Smooth muscle cell (in vitro differentiated cells): Measurements from ENCODE around the gene RBM14. TPM values are rescaled to one million over a fixed set of nuclear protein-coding genes. Genes with fewer than 3 reads are reported as not detected.

ENCODE experiments used
- DNase-seq: peaks from one replicate; lab custom pipeline; 2025; ENCODE audit not compliant: unreplicated experiment; lab: John Stamatoyannopoulos, UW
- H2AFZ ChIP-seq: fragments of 200-600 bp; sonication (generic); 2 replicates; pipeline ENCODE4 v1.6.0; 2016; ENCODE audit warnings: antibody characterized with exemption, low read depth, mild to moderate bottlenecking
- H3F3A ChIP-seq: fragments of 200-600 bp; sonication (generic); 2 replicates; pipeline ENCODE4 v1.6.0; 2017; ENCODE audit warnings: antibody characterized with exemption, low read depth
- H3K27ac ChIP-seq: fragments of 200-600 bp; sonication (generic); 2 replicates; pipeline ENCODE4 v1.5.1; 2016; ENCODE audit warnings: low read depth, mild to moderate bottlenecking
- H3K27me3 ChIP-seq: fragments of 200-600 bp; sonication (generic); 2 replicates; pipeline ENCODE4 v1.6.1; 2016; ENCODE audit warnings: low read depth, mild to moderate bottlenecking
- H3K36me3 ChIP-seq: fragments of 200-600 bp; sonication (generic); 2 replicates; pipeline ENCODE4 v1.5.1; 2016; ENCODE audit warnings: low read depth
- H3K4me1 ChIP-seq: fragments of 200-600 bp; sonication (generic); 2 replicates; pipeline ENCODE4 v1.5.1; 2016; ENCODE audit warnings: low read depth
- H3K4me2 ChIP-seq: fragments of 200-600 bp; sonication (generic); 2 replicates; pipeline ENCODE4 v1.6.0; 2016; ENCODE audit warnings: mild to moderate bottlenecking
- H3K4me3 ChIP-seq: fragments of 200-600 bp; sonication (generic); 2 replicates; pipeline ENCODE4 v1.5.1; 2016; ENCODE audit warnings: mild to moderate bottlenecking
- H3K79me2 ChIP-seq: fragments of 200-600 bp; sonication (generic); 2 replicates; pipeline ENCODE4 v1.6.0; 2016; ENCODE audit warnings: low read depth, mild to moderate bottlenecking
- H3K9ac ChIP-seq: fragments of 200-600 bp; sonication (generic); 2 replicates; pipeline ENCODE4 v1.6.0; 2016; ENCODE audit warnings: low read depth
- H3K9me3 ChIP-seq: fragments of 200-600 bp; sonication (generic); replicated peaks from 2 replicates; pipeline ENCODE4 v1.5.1; 2016; ENCODE audit warnings: low read depth
- H4K20me1 ChIP-seq: fragments of 200-600 bp; sonication (generic); 2 replicates; pipeline ENCODE4 v1.6.0; 2016; ENCODE audit warnings: low read depth
- CTCF ChIP-seq: fragments of 200-600 bp; sonication (generic); IDR thresholded peaks from 2 replicates; pipeline ENCODE4 v1.5.1; 2017; ENCODE audit warnings: borderline replicate concordance, mild to moderate bottlenecking, antibody characterized with exemption; ENCODE audit not compliant: insufficient read depth, poor library complexity, severe bottlenecking
- WGBS: methylation state at CpG from one replicate; pipeline ENCODE4 v1.1.7; 2016; ENCODE audit warnings: low lambda C conversion rate; 5-methylcytosine and 5-hydroxymethylcytosine counted together
- polyA plus RNA-seq: library from polyadenylated mRNA; unstranded; fragments of >200 nt; fragmentation: Nextera tagmentation; extraction: Ambion mirVana; gene quantifications from 2 replicates; pipeline ENCODE4 v1.2.1, GENCODE V29; 2016
- total RNA-seq: library from RNA; depleted of rRNA; stranded (reverse); fragments of >200 nt; gene quantifications from 2 replicates; pipeline ENCODE4 v1.2.3, GENCODE V29; 2014

Gene RBM14
- total and polyA plus RNA-seq, 2 experiments from 2014 or later, result 34.4 to 41.1 TPM

GRCh38 chr11:66595245-66595904 lies 21.1 kb upstream of the RBM14 start:
- no peaks in the 10 kb centered on the region for H3K27me3 ChIP-seq
- H3K9ac ChIP-seq, result peak overlapping the region; percentile 20
- DNase-seq, result no peak
- H3K9me3 ChIP-seq, result no peaks in the 10 kb centered on the region
- peaks cover 11% of the 10 kb centered on the region for H3K4me1 ChIP-seq
- peak overlapping the region; percentile 81 for H3K27ac ChIP-seq
- peaks cover 33% of the 10 kb centered on the region for H3K79me2 ChIP-seq
- peaks cover 4% of the 10 kb centered on the region for H4K20me1 ChIP-seq
- H2AFZ ChIP-seq, result no peak overlapping the region
- no peaks in the 10 kb centered on the region for H3K36me3 ChIP-seq
- peaks cover 4% of the 10 kb centered on the region for H3F3A ChIP-seq
- H3K4me2 ChIP-seq, result peak overlapping the region; percentile 94
- no peak for TF ChIP-seq CTCF
- WGBS, result 28% methylated on average over 5 of the region's 5 CpGs
- H3K4me3 ChIP-seq, result peak overlapping the region; percentile 15

- TF ChIP-seq CTCF, result no peak
- Histone ChIP-seq H3K4me1 (peaks cover 6% of the 10 kb centered on the region), H3K36me3 (no peaks in the 10 kb centered on the region)
These were observed 17.4 kb upstream of the RBM14 start for GRCh38 chr11:66598993-66599392.

GRCh38 chr11:66600219-66600618 lies 16.2 kb upstream of the RBM14 start:
- Histone ChIP-seq H2AFZ (no peak overlapping the region), H3K27me3 (no peaks in the 10 kb centered on the region), H3K36me3 (no peaks in the 10 kb centered on the region), H3K9me3 (no peaks in the 10 kb centered on the region), H3F3A (no peaks in the 10 kb centered on the region), H3K79me2 (peaks cover 18% of the 10 kb centered on the region), H3K27ac (no peak overlapping the region), H3K4me1 (no peaks in the 10 kb centered on the region), H3K9ac (no peak overlapping the region), H4K20me1 (peaks cover 9% of the 10 kb centered on the region), H3K4me2 (no peak overlapping the region), H3K4me3 (no peak overlapping the region)
- no peak for TF ChIP-seq CTCF
- no peak for DNase-seq
- WGBS, result 98% methylated on average over 2 of the region's 2 CpGs

More at GRCh38 chr11:66598993-66599392, 17.4 kb upstream of the RBM14 start:
- no peaks in the 10 kb centered on the region for H3K27me3 ChIP-seq
- H3K79me2 ChIP-seq, result peaks cover 23% of the 10 kb centered on the region
- DNase-seq, result no peak
- H4K20me1 ChIP-seq, result peaks cover 9% of the 10 kb centered on the region
- WGBS, result 99% methylated on average over 6 of the region's 6 CpGs
- peaks cover 4% of the 10 kb centered on the region for H3F3A ChIP-seq
- no peaks in the 10 kb centered on the region for H3K9me3 ChIP-seq
- no peak overlapping the region for H3K9ac ChIP-seq
- no peak overlapping the region for H3K4me2 ChIP-seq
- no peak overlapping the region for H3K27ac ChIP-seq
- no peak overlapping the region for H2AFZ ChIP-seq
- no peak overlapping the region for H3K4me3 ChIP-seq

GRCh38 chr11:66600631-66601233 lies 15.7 kb upstream of the RBM14 start:
- H3K27me3 ChIP-seq, result no peaks in the 10 kb centered on the region
- no peak overlapping the region for H3K9ac ChIP-seq
- H3K4me1 ChIP-seq, result no peaks in the 10 kb centered on the region
- TF ChIP-seq CTCF, result no peak
- H3K36me3 ChIP-seq, result no peaks in the 10 kb centered on the region
- no peak overlapping the region for H3K4me2 ChIP-seq
- H2AFZ ChIP-seq, result no peak overlapping the region
- H3K27ac ChIP-seq, result no peak overlapping the region
- peaks cover 16% of the 10 kb centered on the region for H3K79me2 ChIP-seq
- H4K20me1 ChIP-seq, result peaks cover 9% of the 10 kb centered on the region
- no peak for DNase-seq
- 99% methylated on average over 4 of the region's 4 CpGs for WGBS
- no peaks in the 10 kb centered on the region for H3K9me3 ChIP-seq
- no peak overlapping the region for H3K4me3 ChIP-seq
- no peaks in the 10 kb centered on the region for H3F3A ChIP-seq
